HepG2 (cell line): ENCODE data around the gene METAP1. TPM values are rescaled to one million over a fixed set of nuclear protein-coding genes. Genes with fewer than 3 reads are reported as not detected.

Source experiments
- ETV5 ChIP-seq: IDR thresholded peaks from 2 replicates; pipeline ENCODE4 v1.6.1; 2018; ENCODE audit warnings: missing biosample characterization, missing genetic modification reagents, inconsistent platforms, borderline replicate concordance
- HOXD1 ChIP-seq: sonication (generic); formaldehyde crosslinking; IDR thresholded peaks from 2 replicates; pipeline ENCODE4 v1.5.0; 2020; ENCODE audit warnings: missing genetic modification reagents
- MTF1 ChIP-seq: sonication (generic); formaldehyde crosslinking; IDR thresholded peaks from 2 replicates; pipeline ENCODE4 v1.5.0; 2020; ENCODE audit warnings: missing genetic modification reagents
- PCBP1 ChIP-seq: fragments of 200-400 bp; formaldehyde crosslinking; IDR thresholded peaks from 2 replicates; pipeline ENCODE4 v1.6.1; 2017; ENCODE audit warnings: mild to moderate bottlenecking, low read depth, low read length, borderline replicate concordance
- PHF8 ChIP-seq: sonication (generic); formaldehyde crosslinking; IDR thresholded peaks from 2 replicates; pipeline ENCODE4 v1.5.0; 2020; ENCODE audit warnings: missing genetic modification reagents
- SIX1 ChIP-seq: sonication (generic); formaldehyde crosslinking; IDR thresholded peaks from 2 replicates; pipeline ENCODE4 v1.4.0; 2020; ENCODE audit warnings: missing genetic modification reagents, borderline replicate concordance
- SP1 ChIP-seq, 2 experiments: fragments of 450-650 bp in 1 of 2; sonication (generic) in 1 of 2; formaldehyde crosslinking in 1 of 2; IDR thresholded peaks; 2 replicates each; pipeline versions ENCODE4 v1.4.0 to v1.6.1; 2016 to 2020; ENCODE audit warnings: missing genetic modification reagents in 1 of 2
- ZBTB7A ChIP-seq: sonication (generic); formaldehyde crosslinking; IDR thresholded peaks from 2 replicates; pipeline ENCODE4 v1.8.0; 2022; ENCODE audit warnings: mild to moderate bottlenecking, missing genetic modification reagents
- ZNF12 ChIP-seq: sonication (generic); formaldehyde crosslinking; IDR thresholded peaks from 2 replicates; pipeline ENCODE4 v1.5.0; 2020; ENCODE audit warnings: missing genetic modification reagents
- polyA plus RNA-seq, 8 experiments: library from polyadenylated mRNA; depleted of rRNA in 3 of 8; stranded (reverse) in 7 of 8; unstranded in 1 of 8; fragments of >200 nt; fragmentation: Illumina TruSeq in 4 of 8; extraction: Trizol in 4 of 8; gene quantifications; 2 replicates each; pipeline versions ENCODE4 v1.2.1 to v1.2.3, GENCODE V29; 2011 to 2016; ENCODE audit warnings: low read depth in 4 of 8, missing spikeins in 1 of 8, mixed read lengths in 1 of 8; ENCODE audit not compliant: insufficient read depth in 1 of 8
- total RNA-seq, 5 experiments: library from RNA; depleted of rRNA; stranded (reverse); fragments of >200 nt; fragmentation: Illumina TruSeq; extraction: Trizol; gene quantifications; 2 replicates each; pipeline ENCODE4 v1.2.3, GENCODE V29; 2016; ENCODE audit warnings: low read depth in 1 of 5
- TF ChIP-seq, protein P1 (sequence below): sonication (generic); formaldehyde crosslinking; IDR thresholded peaks from 2 replicates; pipeline ENCODE4 v1.4.0; 2020; ENCODE audit warnings: mild to moderate bottlenecking, missing genetic modification reagents
- TF ChIP-seq, protein P2 (sequence below): IDR thresholded peaks from 2 replicates; pipeline ENCODE4 v1.6.1; 2016; ENCODE audit warnings: missing compliant biosample characterization, missing genetic modification reagents, borderline replicate concordance
- TF ChIP-seq, protein P3 (sequence below): sonication (generic); formaldehyde crosslinking; IDR thresholded peaks from 2 replicates; pipeline ENCODE4 v1.8.1; 2023; ENCODE audit warnings: missing genetic modification reagents, inconsistent platforms, borderline replicate concordance
- TF ChIP-seq, protein P4 (sequence below): sonication (generic); formaldehyde crosslinking; IDR thresholded peaks from 2 replicates; pipeline ENCODE4 v1.9.0; 2021; ENCODE audit warnings: missing genetic modification reagents, borderline replicate concordance

Gene METAP1
- total and polyA plus RNA-seq, 2 of the 13 experiments (the other 11 are each of a cell fraction or from before 2014, with no cell fraction given), result 44.9 to 53.5 TPM

DNA sequence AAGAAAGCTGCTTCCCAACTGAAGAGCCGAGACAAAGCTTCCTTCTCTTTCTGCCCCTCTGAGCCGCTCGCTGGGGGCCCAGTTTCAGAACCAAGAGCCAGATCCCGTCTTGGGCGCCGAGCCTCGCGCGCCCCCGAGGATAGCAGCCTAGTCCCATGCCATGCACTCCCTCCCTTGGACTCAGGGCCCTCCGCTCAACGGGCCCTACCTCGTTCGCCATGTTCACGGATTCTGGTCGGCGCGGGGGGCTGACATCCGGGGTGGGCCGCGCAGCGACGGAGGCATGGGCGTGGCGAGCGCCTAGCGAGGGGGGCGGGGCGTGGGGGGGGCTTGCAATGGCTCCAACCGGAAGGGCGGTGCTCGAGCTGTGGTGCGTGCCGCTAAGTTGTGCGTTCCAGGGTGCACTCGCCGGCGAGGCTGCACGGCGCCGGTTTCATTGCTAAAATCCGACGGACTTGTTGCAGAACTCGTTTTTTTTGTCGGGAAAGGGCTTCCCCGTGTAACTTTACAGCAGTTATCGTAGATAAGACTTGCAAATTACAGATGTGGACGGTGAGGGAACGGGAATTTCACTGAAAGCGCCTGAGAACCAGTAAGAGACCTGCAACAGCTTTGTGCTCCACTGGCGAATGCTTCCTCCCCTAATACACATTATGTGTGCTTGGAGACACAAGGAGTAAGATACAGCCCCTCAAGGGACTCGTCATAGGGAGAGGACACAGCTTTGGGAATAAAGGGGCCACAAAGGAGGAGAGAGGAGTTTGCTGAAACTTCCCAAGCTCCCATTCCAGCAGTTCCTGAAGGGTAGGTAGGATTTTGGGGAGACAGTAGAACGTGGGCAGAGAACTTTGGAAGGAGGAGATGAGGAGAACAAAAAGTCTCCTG lies 93.2 kb downstream of the METAP1 start, which contains the start of gene ADH5 (continued):
- TF ChIP-seq, protein P1, sequence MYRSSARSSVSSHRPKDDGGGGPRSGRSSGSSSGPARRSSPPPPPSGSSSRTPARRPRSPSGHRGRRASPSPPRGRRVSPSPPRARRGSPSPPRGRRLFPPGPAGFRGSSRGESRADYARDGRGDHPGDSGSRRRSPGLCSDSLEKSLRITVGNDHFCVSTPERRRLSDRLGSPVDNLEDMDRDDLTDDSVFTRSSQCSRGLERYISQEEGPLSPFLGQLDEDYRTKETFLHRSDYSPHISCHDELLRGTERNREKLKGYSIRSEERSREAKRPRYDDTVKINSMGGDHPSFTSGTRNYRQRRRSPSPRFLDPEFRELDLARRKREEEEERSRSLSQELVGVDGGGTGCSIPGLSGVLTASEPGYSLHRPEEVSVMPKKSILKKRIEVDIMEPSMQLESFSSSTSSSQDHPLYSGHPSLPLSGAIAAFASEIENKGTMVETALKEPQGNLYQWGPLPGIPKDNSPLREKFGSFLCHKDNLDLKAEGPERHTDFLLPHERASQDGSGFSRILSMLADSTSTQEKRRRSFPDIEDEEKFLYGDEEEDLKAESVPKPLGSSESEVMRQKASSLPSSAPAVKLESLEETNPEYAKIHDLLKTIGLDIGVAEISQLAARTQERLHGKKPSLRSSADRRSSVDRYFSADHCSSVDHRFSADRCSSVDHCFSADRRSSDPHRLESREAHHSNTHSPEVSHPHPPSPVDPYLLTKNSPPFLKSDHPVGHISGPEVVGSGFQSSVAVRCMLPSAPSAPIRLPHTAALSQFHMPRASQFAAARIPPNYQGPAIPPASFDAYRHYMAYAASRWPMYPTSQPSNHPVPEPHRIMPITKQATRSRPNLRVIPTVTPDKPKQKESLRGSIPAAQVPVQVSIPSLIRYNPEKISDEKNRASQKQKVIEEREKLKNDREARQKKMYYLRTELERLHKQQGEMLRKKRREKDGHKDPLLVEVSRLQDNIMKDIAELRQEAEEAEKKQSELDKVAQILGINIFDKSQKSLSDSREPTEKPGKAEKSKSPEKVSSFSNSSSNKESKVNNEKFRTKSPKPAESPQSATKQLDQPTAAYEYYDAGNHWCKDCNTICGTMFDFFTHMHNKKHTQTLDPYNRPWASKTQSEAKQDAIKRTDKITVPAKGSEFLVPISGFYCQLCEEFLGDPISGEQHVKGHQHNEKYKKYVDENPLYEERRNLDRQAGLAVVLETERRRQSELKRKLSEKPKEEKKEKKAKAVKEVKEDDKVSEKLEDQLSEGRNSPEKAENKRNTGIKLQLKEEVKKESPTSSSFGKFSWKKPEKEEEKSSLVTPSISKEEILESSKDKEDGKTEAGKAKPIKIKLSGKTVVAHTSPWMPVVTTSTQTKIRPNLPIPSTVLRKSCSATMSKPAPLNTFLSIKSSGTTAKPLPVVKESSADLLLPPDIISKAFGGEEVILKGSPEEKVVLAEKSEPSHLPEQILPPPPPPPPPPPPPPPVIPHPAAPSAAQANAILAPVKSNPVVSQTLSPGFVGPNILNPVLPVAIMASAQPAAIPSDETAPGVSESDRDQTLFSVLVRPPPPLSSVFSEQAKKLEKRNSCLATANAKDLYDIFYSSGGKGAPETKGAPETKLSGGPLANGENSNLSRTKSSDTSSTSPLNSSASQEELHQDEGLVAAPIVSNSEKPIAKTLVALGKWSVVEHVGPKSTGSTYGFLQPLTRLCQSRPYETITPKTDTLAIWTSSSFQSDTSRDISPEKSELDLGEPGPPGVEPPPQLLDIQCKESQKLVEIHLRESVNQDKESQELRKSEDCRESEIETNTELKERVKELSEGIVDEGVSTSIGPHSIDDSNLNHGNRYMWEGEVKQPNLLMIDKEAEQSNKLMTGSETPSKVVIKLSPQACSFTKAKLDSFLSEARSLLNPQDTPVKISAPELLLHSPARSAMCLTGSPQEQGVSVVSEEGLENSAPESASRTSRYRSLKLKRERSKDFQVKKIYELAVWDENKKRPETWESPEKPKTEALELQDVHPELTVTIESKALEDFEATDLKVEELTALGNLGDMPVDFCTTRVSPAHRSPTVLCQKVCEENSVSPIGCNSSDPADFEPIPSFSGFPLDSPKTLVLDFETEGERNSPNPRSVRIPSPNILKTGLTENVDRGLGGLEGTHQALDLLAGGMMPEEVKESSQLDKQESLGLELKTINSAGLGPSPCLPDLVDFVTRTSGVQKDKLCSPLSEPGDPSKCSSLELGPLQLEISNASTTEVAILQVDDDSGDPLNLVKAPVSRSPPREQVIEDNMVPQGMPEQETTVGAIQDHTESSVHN (CRISPR knock-in tag), result peak; percentile 80; the same call in 1 of the 2 replicates
- TF ChIP-seq ZBTB7A (CRISPR knock-in tag) (peak; percentile 66; the same call in 1 of the 2 replicates), PHF8 (CRISPR knock-in tag) (peak; percentile 78), HOXD1 (0 out of 2 replicates have a peak, but pooled peaks have one; percentile 69), MTF1 (CRISPR knock-in tag) (0 out of 2 replicates have a peak, but pooled peaks have one; percentile 45), ETV5 (CRISPR knock-in tag) (peak; percentile 94), PCBP1 (no peak), ZNF12 (CRISPR knock-in tag) (0 out of 2 replicates have a peak, but pooled peaks have one; percentile 40), SP1 (IDR thresholded peaks at IDR 0.05) (no peak), SP1 (CRISPR knock-in tag; IDR thresholded peaks at IDR 0.05) (peak; percentile 87), SIX1 (CRISPR knock-in tag) (no peak)
- TF ChIP-seq, protein P2, sequence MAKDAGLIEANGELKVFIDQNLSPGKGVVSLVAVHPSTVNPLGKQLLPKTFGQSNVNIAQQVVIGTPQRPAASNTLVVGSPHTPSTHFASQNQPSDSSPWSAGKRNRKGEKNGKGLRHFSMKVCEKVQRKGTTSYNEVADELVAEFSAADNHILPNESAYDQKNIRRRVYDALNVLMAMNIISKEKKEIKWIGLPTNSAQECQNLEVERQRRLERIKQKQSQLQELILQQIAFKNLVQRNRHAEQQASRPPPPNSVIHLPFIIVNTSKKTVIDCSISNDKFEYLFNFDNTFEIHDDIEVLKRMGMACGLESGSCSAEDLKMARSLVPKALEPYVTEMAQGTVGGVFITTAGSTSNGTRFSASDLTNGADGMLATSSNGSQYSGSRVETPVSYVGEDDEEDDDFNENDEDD (CRISPR knock-in tag), result peak; percentile 31; the same call in 1 of the 2 replicates
- TF ChIP-seq, protein P3, sequence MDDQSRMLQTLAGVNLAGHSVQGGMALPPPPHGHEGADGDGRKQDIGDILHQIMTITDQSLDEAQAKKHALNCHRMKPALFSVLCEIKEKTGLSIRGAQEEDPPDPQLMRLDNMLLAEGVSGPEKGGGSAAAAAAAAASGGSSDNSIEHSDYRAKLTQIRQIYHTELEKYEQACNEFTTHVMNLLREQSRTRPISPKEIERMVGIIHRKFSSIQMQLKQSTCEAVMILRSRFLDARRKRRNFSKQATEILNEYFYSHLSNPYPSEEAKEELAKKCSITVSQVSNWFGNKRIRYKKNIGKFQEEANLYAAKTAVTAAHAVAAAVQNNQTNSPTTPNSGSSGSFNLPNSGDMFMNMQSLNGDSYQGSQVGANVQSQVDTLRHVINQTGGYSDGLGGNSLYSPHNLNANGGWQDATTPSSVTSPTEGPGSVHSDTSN (CRISPR knock-in tag), result peak; percentile 83; the same call in 1 of the 2 replicates
- TF ChIP-seq, protein P4, sequence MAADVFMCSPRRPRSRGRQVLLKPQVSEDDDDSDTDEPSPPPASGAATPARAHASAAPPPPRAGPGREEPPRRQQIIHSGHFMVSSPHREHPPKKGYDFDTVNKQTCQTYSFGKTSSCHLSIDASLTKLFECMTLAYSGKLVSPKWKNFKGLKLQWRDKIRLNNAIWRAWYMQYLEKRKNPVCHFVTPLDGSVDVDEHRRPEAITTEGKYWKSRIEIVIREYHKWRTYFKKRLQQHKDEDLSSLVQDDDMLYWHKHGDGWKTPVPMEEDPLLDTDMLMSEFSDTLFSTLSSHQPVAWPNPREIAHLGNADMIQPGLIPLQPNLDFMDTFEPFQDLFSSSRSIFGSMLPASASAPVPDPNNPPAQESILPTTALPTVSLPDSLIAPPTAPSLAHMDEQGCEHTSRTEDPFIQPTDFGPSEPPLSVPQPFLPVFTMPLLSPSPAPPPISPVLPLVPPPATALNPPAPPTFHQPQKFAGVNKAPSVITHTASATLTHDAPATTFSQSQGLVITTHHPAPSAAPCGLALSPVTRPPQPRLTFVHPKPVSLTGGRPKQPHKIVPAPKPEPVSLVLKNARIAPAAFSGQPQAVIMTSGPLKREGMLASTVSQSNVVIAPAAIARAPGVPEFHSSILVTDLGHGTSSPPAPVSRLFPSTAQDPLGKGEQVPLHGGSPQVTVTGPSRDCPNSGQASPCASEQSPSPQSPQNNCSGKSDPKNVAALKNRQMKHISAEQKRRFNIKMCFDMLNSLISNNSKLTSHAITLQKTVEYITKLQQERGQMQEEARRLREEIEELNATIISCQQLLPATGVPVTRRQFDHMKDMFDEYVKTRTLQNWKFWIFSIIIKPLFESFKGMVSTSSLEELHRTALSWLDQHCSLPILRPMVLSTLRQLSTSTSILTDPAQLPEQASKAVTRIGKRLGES (CRISPR knock-in tag), result 0 out of 2 replicates have a peak, but pooled peaks have one; percentile 44
